Gastroesophageal sphincter (tissue), 3 donors: ENCODE measurements around the gene MDH2.

Experiments used
- CTCF ChIP-seq, 4 experiments: fragments of 200-600 bp in 2 of 4; fragments of 450-650 bp in 2 of 4; sonication (generic) in 1 of 4; IDR thresholded peaks; one replicate each; pipeline ENCODE4 v1.5.1; 2017 to 2019; ENCODE audit warnings: antibody characterized with exemption in 4 of 4, mild to moderate bottlenecking in 2 of 4, moderate library complexity in 2 of 4
- EP300 ChIP-seq: sonication (generic); formaldehyde crosslinking; IDR thresholded peaks from one replicate; pipeline ENCODE4 v1.6.1; 2017; ENCODE audit warnings: antibody characterized with exemption, mild to moderate bottlenecking
- POLR2A ChIP-seq, 2 donors: fragments of 450-650 bp; IDR thresholded peaks; one replicate each; pipeline ENCODE4 v1.6.1; 2017; ENCODE audit warnings: antibody characterized with exemption in 2 of 2, mild to moderate bottlenecking in 2 of 2, moderate library complexity in 1 of 2

GRCh38 chr7:76057103-76057812 lies 9.4 kb downstream of the MDH2 start:
- no peak for TF ChIP-seq CTCF (IDR thresholded peaks at IDR 0.05)
- TF ChIP-seq EP300 = no peak
- no peak for TF ChIP-seq POLR2A (IDR thresholded peaks at IDR 0.05)
